Activated B cell treated with CpG ODN at 0.5 μM for 24 hours (primary cell): ENCODE results near the gene THUMPD3. TPM values are rescaled to one million over a fixed set of nuclear protein-coding genes. Genes with fewer than 3 reads are reported as not detected.

Source experiments
- total RNA-seq: library from RNA; stranded (reverse); gene quantifications from 2 replicates; pipeline ENCODE4 v1.2.3, GENCODE V29; 2022

THUMPD3 gene
- total RNA-seq, 1 donor from 2014 or later: 42.0 TPM

Other genes starting within 250 kb of the THUMPD3 start
- gene SRGAP3, start 113.4 kb upstream of the THUMPD3 start, total RNA-seq: 0.20 and 0.58 TPM in 2 replicates
- gene SETD5, start 34.6 kb downstream of the THUMPD3 start, total RNA-seq: 144 and 162 TPM in 2 replicates
- gene LHFPL4, start 190.8 kb downstream of the THUMPD3 start, total RNA-seq: not detected in 2 replicates